ENCODE measurements around the gene TENM3.

Gene TENM3

DNA sequence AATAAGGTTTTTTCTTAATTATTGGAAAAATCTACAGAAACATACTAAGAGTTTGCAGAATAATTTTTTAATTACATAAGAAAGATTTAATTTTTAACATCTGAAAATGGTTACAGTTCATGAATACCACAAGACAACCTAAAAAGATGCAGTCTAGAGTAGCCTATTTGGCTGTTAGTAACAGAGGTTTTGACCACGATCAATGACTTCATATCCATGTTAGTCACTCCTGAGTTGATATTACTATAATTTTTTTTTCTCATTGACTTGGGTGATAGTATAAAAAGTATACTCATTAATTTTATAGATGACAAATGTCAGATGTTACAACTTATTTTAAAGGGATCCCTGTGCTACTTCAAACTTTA lies 401.5 kb downstream of the TENM3 start:
- no peak for DNase-seq

DNA sequence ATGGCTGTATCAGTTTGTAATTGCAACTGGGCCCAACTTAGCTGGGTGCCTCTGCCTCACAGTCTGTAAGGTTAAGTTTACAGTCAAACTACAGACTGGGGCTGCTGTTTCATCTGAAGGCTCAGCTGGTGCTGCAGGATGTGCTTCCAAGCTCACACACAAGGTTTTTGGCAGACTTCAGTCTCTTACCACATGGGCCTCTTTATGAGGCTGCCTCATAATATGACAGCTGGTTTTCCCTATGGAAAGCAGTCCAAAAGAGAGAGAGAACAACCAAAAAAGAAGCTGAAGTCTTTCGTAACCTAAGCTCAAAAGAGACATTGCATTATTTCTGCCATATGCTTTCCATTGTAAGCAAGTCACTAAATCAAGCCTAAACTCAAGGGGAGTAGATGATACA lies 402.3 kb downstream of the TENM3 start:
- DNase-seq = no peak

DNA sequence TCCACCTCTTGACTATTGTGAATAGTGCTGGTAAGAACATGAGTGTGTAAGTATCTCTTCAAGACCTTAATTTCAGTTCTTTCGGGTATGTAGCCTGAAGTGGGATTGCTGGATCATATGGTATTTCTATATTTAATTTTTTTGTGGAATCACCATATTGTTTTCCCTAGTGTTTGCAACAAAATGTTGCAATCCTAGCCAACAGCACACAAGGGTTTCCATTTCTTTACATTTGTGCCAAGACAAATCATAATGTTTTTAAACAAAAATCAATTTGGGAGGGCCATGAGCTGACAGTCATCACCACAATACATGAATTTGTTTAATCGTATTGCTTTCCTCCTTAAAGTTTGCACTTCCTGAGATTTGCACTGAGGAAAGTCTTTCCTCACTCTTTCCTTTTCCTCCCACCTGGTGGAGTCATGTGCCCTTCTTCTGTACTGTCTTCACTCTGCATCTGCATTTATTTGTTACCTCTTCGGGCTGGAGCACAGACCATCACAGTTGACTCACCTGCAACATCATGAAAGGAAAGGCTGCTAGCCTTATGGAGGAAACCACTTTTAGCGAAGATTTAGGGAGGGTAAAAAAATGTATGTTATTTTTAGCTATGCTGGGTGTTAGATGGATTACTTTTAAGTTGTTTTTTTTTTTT lies 404.6 kb downstream of the TENM3 start:
- no peak for DNase-seq

DNA sequence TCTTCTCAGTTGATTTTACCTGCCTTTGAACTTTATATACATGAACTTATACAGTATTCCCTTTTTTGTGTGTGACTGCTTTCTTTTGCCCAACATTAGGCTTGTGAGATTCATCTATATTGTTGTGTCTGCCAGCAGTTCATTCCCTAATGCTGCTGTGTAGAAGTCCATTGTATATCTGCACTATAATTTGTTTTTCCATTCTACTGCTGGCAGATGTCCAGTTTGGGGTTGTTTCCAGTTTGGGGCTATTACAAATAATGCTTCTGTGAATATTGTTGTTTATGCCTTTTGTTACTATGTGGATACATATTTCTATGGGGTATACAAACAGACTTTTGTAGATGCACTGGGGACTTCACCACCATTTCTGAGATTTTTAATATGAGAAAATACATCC lies 405.6 kb downstream of the TENM3 start:
- no peak for DNase-seq

DNA sequence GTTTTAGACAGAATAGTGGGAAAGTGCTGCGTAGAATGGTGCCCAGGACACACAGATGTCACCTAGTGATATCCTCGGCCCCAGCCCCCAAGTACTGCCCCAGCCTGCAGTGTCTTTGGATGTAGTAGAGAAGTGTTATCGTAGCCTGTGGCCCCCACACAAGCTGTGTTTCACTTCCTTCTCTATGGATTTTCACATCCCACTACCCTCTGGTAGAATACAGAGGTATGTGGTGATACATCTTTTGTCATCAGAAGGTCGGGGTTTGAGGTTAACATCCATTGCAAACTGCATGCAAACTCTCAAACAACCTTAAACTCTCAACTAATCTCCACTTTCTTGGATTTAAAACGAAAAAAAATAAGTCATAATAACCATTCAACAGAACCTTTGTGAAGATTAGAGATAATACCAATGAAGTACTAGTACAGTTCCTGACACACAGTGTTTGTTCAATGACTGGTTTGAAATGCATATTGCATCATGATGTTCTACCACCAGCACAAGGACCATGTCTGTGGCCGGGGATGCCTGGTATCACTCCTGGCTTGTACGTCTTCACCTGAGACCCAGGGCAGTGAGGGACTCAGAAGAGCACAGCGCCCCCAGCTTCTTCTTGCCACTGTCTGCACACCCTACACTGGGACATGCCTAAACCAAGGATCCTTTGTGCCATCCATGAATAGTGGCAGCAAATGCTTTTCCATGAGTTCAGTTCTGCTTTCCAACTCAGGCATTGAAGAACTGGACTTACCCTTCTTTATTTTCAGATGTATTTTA lies 406.7 kb downstream of the TENM3 start:
- no peak for DNase-seq

DNA sequence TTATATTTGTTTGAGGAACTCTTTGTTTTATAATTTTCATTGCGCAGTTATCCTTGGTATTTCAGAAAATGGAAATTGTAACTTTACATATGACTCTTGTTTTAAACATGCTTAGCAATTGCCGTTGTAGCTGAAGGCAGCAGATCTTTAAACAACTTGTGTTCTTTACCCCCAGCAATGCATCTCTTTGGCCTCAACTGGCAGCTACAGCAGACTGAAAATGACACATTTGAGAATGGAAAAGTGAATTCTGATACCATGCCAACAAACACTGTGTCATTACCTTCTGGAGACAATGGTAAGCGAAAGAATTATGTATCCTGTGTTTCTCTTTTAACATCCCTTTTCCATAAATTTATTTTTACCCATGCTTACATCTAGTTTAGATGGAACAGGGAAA lies 410.4 kb downstream of the TENM3 start:
- no peak for DNase-seq

DNA sequence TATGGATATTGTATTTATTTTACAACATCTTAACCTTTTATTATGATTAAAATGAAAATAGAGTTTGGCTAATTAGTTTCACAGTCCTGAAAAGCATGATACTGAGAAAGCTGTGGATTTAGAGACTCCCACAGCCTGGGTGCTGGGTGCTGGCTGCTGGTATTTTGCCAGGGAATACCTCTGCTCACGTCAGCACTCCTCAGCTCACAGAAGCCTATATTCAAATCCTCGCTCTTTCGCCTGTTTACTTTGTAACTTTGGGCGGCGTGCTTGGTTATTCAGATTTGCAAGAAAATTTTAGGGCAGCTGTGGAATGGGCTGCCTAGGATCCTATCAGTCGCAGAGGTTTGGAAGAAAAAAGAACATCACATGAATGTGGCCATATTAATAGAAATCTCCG lies 412.1 kb downstream of the TENM3 start:
- no peak for DNase-seq

DNA sequence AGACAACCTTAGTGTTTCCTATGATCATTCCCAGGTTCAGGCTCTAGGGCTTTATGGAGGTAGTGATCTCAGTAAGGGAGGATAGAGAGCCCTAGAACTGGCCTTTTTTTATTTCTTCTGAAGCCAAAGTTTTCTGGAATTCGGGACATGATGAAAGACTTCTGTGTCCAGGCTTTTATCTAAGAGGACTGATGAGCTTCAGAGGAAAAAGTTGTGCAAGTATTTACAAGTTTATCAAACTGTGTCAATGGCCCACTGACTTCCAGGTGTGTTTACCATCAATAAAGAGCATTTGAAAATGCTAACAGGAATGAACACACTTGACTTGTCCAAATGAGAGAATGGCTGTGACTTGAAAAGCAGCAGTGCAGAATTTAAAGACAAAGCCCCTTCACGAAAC lies 419.3 kb downstream of the TENM3 start:
- DNase-seq = no peak

DNA sequence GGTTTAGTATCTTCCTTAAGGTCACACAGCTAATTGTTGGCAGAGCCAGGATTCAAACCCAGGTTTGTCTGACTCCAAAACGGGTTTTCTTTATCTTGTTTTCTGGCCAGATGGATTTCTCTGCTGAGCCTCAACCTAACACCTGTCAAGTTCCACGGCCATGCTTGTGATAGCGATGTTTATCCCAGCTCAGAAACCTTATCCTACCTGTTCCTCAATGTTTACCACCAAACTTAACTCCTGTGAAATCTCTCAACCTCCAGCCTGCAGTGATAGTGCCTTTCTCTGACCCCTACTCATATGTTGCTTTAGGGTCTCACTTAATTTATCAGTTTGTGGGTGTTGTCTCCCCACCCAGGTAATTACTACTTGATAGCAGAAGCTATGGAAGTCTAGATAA lies 428.0 kb downstream of the TENM3 start:
- DNase-seq = no peak

DNA sequence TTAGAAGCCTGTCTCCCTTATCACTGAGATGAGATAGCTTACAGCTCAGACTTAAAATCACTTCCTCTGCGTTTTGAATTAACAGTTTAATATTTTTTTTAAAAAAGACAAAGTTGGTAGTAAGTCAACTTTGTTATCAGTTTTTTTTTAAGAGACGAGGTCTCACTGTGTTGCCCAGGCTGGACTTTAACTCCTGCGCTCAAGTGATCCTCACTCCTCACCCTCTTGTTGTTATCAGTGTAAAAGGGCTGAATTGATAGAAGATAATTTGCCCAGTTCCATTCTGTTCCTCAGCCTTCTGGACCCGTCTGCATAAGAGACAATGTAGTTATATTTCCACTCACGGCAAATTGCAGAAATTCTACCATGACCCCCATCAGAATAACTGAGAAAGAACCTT lies 428.5 kb downstream of the TENM3 start:
- no peak for DNase-seq

DNA sequence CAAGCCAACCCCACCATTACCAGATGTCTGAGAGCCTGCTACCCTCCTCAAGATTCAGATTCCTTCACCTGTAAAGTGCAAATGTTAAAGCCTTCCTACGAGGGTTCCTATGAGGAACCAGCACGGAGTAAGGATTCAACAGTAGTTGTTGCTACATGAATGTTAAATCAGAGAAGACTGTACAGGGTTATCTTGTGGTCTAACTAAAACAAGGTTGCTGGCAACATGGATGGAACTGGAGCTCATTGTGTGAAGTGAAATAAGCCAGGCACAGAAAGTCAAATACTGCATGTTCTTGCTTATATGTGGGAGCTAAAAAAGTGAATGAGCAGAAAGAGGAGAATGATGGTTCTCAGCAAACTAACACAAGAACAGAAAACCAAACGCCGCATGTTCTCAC lies 435.4 kb downstream of the TENM3 start:
- no peak for DNase-seq

DNA sequence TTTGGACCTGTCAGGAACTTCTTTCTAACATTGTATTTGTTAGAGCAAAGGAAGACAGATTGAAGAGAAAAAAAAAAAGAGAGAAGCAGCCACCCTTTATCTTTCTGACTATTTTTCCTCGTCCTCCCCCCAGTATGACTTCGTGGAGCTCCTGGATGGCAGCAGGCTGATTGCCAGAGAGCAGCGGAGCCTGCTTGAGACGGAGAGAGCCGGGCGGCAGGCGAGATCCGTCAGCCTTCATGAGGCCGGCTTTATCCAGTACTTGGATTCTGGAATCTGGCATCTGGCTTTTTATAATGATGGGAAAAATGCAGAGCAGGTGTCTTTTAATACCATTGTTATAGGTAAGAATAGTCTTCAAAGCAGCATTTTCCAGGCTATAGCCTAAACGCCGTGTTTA lies 436.3 kb downstream of the TENM3 start:
- DNase-seq = no peak

DNA sequence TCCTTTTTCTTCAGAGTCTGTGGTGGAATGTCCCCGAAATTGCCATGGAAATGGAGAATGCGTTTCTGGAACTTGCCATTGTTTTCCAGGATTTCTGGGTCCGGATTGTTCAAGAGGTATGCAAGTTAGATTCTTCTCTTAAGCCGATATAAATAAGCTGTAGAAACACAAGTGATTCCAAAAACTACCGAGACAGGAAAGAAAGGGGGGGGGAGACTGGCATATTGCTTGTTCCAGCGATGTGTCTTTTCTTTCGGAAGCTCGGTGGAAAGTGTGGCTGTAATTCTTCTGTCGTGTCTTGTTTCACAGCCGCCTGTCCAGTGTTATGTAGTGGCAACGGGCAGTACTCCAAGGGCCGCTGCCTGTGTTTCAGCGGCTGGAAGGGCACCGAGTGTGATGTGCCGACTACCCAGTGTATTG lies 437.0 kb downstream of the TENM3 start:
- DNase-seq = no peak

DNA sequence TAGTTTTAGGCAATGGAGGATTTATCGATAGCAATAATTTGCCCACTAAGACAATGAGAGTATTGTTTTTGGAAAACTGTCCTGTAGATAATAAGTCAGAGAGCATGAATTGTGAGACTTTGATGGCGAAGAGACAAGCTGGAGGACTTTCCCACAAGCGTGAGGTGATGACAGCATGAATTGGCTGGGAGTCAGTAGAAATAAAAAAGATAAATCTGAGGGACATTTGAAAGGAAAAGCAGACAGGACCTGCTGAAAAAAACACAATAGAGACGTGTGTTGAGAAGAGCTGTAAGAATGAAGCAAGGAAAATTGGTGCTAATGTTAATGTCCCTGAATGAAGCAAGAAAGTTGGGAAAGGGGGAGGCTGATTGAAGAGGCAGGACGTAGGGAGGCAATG lies 440.5 kb downstream of the TENM3 start:
- no peak for DNase-seq

DNA sequence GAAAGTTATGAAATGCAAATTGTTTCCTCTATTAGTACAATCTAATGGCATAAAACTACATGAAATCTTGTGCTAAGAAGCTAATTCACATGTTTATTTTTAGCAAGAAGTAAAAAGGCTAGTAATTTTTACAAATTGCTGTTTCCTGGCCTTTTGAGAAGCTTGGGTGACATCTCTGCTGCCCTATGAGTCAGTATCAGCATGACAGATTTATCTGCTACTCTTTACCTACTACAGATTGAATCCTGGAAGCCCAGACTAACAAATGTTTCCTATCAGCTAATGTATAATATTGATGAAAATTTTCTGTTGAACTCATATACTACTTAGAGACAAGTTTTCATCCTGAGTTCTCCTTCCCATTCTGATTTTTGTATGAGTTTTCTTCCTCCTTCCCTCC lies 441.6 kb downstream of the TENM3 start:
- no peak for DNase-seq

DNA sequence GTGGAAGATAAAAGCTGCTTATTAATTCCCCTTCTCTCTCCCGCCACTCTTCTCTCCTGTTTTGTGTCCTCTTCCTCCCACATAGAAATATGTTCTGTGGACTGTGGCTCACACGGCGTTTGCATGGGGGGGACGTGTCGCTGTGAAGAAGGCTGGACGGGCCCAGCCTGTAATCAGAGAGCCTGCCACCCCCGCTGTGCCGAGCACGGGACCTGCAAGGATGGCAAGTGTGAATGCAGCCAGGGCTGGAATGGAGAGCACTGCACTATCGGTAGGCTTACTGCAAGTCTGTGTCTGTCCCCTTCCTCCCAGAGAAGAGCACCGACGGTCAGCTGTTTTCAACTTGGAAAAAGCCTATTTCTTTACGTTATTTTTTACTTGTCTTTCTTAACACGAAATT lies 444.9 kb downstream of the TENM3 start:
- DNase-seq = no peak

DNA sequence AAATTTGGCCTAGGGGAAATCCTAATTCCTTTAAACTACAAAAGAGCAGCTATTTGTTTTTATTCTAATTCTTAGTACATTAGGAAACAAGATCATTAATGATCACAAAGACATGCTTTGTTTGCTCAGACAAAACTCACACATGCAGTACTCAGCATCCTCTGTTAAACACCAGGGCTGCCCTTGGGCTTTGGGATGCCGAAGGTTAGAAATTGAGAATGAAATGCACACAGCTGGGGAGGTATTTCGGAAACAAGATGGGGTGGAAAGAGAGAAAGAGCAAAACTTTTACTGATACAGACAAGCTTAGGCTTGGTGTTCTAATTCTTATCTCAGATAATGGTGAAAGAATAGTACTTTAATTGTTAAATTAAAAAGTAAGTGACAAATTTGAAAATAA lies 451.3 kb downstream of the TENM3 start:
- no peak for DNase-seq

DNA sequence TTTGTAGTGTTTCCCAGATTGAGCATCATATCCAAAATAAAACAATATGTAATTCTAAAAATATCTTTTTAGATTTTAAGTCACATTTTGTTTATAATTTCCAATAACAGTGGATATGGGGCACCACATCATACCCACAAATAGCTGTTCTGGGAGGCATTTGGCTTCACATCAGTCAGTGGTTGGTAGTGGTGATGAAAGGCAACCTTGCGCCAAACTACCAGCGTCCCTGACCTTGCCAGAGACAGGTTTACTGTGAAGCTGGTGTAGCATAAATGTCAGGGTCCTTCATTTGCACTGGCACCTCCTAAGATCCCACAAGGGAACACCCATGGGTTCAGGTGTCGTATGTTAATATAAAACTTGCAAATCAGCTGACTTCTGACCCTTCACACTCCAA lies 451.8 kb downstream of the TENM3 start:
- no peak for DNase-seq

DNA sequence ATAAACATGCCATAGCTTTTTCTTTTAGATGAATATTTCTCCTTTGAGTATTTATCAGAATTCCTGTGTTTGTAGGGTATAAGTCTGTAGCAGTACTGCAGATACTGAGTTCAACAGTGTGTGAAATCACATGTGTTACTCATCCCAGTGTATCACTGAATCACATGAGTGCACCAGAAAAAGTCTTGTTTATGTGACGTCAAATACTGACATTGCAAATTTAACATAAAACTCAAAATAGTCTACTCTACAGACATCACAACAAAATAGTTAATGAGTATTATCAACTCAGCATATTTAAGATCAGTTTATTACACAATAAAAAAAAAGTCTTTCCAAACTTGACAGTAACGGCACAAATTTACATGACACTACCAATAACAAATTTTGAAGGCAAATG lies 452.6 kb downstream of the TENM3 start:
- no peak for DNase-seq

DNA sequence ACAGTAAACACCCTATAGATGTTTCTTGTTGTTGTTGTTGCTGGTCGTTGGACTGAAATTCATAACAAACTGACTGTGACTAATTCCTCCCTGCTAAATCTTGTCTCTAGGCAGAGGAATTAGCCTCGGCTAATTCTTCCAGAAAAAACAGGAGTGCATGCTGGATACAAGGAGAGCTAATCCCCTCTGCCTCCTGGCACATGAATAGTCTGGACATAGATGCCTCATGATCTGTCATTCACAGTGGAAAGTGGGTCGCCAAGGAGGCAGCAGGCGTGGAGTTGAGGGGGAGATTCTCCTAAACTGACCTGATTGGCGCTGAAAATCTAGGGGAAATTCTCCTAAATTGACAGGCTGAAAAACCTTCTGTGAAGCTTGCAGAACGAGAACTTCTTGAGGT lies 453.9 kb downstream of the TENM3 start:
- no peak for DNase-seq

DNA sequence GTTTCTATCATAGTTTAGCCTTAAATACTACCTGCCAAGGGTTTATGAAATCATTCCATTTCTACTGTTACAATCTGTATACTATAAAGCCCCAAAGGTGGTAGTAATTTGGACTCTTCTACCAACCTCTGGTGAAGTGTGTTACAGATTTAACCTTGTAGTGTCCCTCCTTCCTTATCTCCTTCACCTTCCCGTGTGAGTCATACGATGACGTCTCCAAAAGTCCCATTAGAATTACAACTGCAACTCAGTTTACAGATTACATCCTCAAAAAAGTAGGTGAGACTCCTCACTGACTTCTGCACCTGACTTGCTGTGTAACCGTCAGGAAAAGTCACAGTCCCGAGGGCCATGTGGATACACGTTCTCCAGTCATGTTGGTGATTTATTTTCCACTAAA lies 455.0 kb downstream of the TENM3 start:
- no peak for DNase-seq

DNA sequence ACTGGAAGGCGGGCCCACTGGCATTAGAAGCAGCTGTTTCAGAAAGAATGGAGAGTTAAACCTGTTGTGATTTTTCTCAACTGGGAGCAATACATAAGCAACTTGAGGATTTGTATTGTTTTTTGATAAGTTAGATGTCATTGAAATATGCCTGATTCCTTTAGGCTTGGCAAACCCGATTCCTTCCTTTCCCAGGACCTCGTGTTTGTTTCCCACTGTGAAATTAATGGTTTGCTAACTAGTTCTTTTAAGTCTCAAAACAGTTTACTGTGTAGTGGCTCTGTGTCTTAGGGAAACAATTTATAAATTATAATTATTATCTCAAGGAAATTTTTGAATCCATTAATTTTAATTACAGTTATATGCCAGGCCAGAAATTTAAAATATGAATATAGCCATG lies 456.0 kb downstream of the TENM3 start:
- DNase-seq = no peak

DNA sequence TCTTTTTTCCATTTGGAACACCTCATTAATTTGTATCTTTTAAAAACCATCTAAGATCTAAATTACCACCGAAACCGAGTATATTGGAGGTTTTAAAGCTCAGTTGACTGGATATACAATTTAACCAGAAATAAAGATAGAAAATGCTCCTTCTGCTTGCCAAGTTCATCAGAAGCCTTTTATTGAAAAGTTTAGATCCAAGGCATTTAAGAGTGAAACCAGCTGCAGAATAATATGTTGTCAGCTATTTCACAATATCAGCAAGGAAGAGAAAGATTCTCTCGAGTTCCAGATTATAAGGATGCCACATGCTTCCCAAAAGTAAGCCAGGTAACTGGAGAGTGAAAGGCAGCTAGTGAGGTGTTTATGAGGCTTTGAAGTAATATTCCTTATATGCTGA lies 456.6 kb downstream of the TENM3 start:
- DNase-seq = no peak

DNA sequence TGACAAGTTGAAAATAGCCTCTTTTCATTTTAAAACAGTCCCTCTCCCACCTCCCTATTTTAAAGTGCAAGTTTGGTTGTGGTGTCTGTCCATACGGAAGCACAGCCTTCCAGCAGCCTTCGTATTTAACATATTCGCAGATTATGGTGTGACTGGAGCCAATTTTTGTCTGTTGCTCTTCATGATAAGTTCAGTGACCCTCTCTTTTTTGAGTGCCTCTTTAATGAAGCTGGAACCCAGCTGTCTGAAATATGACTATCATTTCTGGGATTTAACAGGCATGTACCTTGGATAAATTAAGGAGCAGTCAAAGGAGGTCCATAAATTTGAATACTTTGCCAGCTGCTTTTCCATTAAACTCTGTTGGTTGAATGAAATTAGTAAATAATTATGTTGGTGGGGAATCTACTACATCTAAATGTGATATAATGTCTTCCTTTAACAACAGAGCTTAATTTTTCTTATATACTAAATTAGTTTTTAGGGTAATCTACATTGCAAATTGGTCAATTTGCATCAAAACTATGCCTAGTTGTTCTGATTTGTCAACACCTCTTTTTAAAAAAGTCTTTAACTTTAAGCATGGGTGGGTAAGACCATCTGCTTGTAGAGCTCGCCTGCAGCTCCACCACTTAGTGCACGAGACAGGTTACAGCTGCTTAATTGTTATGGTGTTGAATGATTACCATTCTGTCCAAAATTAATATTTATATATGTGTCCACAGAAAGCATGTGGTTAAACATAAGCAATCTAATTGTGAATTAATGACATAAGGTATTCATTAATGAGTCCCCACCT lies 457.4 kb downstream of the TENM3 start:
- DNase-seq = no peak
